HG03066 (cell line): ENCODE measurements around the gene CLTB.
"Not testable (repeated sequence)": the region's sequence is repeated elsewhere in the genome, so short reads cannot be mapped to it uniquely, and the experiment has no call there.

Source experiments
- ATAC-seq: cut with Tn5 transposase; IDR thresholded peaks from one replicate; pipeline ENCODE4 v1.9.1; 2021; ENCODE audit warnings: low read depth; ENCODE audit not compliant: unreplicated experiment

Gene CLTB

GRCh38 chr5:176429972-176430371, 13.6 kb upstream of the CLTB start:
- no peak for ATAC-seq

GRCh38 chr5:176427971-176428370, 11.6 kb upstream of the CLTB start:
- ATAC-seq: no peak

GRCh38 chr5:176426876-176427275, 10.5 kb upstream of the CLTB start:
- ATAC-seq: no peak

GRCh38 chr5:176425791-176426190, 9.5 kb upstream of the CLTB start:
- ATAC-seq: no peak

GRCh38 chr5:176425138-176425537, 8.8 kb upstream of the CLTB start:
- no peak for ATAC-seq

- no peak for ATAC-seq
Observed at GRCh38 chr5:176424181-176424580, 7.8 kb upstream of the CLTB start.

- ATAC-seq: no peak
Observed at GRCh38 chr5:176420972-176421544, 4.7 kb upstream of the CLTB start.

GRCh38 chr5:176420086-176420485, 3.7 kb upstream of the CLTB start:
- no peak for ATAC-seq

- ATAC-seq: no peak
Observed at GRCh38 chr5:176418251-176418650, 1.9 kb upstream of the CLTB start.

GRCh38 chr5:176416965-176417364, 626 bp upstream of the CLTB start:
- no peak for ATAC-seq

- ATAC-seq: no peak
Observed at GRCh38 chr5:176415240-176415951, 943 bp downstream of the CLTB start.

GRCh38 chr5:176414704-176415103, 1.6 kb downstream of the CLTB start:
- ATAC-seq: no peak

- no peak for ATAC-seq
Observed at GRCh38 chr5:176413709-176414191, 2.6 kb downstream of the CLTB start.

- ATAC-seq: no peak
Observed at GRCh38 chr5:176413255-176413565, 3.1 kb downstream of the CLTB start.

- ATAC-seq: no peak
Observed at GRCh38 chr5:176412517-176413254, 3.7 kb downstream of the CLTB start.

- ATAC-seq: no peak
Observed at GRCh38 chr5:176410486-176411180, 5.7 kb downstream of the CLTB start.

- ATAC-seq: no peak
Observed at GRCh38 chr5:176409765-176410164, 6.6 kb downstream of the CLTB start.

GRCh38 chr5:176408590-176408989, 7.7 kb downstream of the CLTB start:
- no peak for ATAC-seq

GRCh38 chr5:176408252-176408573, 8.1 kb downstream of the CLTB start:
- not testable (repeated sequence) for ATAC-seq

GRCh38 chr5:176407456-176408251, 8.7 kb downstream of the CLTB start:
- ATAC-seq: no peak
